Right forelimb (tissue), 1 donor: ENCODE data around the gene TTC34.
"Not testable (repeated sequence)": the region's sequence is repeated elsewhere in the genome, so short reads cannot be mapped to it uniquely, and the experiment has no call there.

ENCODE experiments used
- DNase-seq: peaks from one replicate; pipeline ENCODE4 v3.0.0-alpha.2; 2018

Gene TTC34

GRCh38 chr1:2791027-2791760, 10.3 kb downstream of the TTC34 start:
- peak; percentile 35 for DNase-seq

GRCh38 chr1:2789986-2790581, 11.4 kb downstream of the TTC34 start:
- DNase-seq = peak; percentile 34

GRCh38 chr1:2789164-2789985, 12.1 kb downstream of the TTC34 start:
- DNase-seq = peak; percentile 34

GRCh38 chr1:2788506-2789163, 12.9 kb downstream of the TTC34 start:
- peak; percentile 33 for DNase-seq

- peak; percentile 19 for DNase-seq
These were observed 14.2 kb downstream of the TTC34 start for GRCh38 chr1:2787163-2787911.

- DNase-seq = peak; percentile 71
These were observed 14.9 kb downstream of the TTC34 start for GRCh38 chr1:2786329-2787162.

- peak; percentile 29 for DNase-seq
These were observed 15.7 kb downstream of the TTC34 start for GRCh38 chr1:2785631-2786328.

- peak; percentile 31 for DNase-seq
These were observed 16.5 kb downstream of the TTC34 start for GRCh38 chr1:2784854-2785630.

GRCh38 chr1:2783435-2784397, 17.8 kb downstream of the TTC34 start:
- DNase-seq = peak; percentile 21

- peak; percentile 32 for DNase-seq
These were observed 18.4 kb downstream of the TTC34 start for GRCh38 chr1:2783069-2783434.

- DNase-seq = no peak
These were observed 19.9 kb downstream of the TTC34 start for GRCh38 chr1:2781627-2782026.

- DNase-seq = peak; percentile 19
These were observed 23.3 kb downstream of the TTC34 start for GRCh38 chr1:2778220-2778592.

GRCh38 chr1:2777424-2778219, 23.9 kb downstream of the TTC34 start:
- peak; percentile 20 for DNase-seq

GRCh38 chr1:2775333-2775732, 26.2 kb downstream of the TTC34 start:
- peak; percentile 16 for DNase-seq

GRCh38 chr1:2768052-2768451, 33.4 kb downstream of the TTC34 start:
- DNase-seq = peak; percentile 10

GRCh38 chr1:2759433-2759832, 42.1 kb downstream of the TTC34 start:
- DNase-seq = peak; percentile 24

- DNase-seq = not testable (repeated sequence)
These were observed 44.0 kb downstream of the TTC34 start for GRCh38 chr1:2757519-2757918.

GRCh38 chr1:2755426-2755825, 46.1 kb downstream of the TTC34 start:
- DNase-seq = not testable (repeated sequence)
